ENCODE measurements around the gene SOCS2. TPM values are rescaled to one million over a fixed set of nuclear protein-coding genes. Genes with fewer than 3 reads are reported as not detected.

Gene SOCS2
- total RNA-seq, 1 donor from 2014 or later, result 51.2 TPM

DNA sequence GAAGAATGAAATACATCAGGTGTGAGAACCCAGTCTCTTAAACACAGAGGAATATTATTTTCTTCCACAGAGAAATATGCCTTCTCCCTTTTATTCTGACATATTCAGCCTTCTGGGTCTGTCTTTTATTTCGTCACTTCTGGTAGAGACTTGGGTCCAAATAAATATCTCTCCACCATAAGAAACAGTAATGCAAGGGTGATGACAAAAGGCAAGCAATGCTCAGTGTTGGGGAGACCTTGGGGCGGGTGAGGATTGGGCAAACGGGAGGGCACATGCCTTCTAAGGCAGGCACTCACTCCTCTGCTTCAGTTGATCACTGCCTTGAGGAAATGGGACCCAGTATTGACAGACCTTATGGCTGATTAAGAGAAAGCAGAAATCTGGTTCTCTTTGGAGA lies 6.7 kb upstream of the SOCS2 start:
- intact Hi-C loops (cut with micrococcal nuclease), result no loop called here

DNA sequence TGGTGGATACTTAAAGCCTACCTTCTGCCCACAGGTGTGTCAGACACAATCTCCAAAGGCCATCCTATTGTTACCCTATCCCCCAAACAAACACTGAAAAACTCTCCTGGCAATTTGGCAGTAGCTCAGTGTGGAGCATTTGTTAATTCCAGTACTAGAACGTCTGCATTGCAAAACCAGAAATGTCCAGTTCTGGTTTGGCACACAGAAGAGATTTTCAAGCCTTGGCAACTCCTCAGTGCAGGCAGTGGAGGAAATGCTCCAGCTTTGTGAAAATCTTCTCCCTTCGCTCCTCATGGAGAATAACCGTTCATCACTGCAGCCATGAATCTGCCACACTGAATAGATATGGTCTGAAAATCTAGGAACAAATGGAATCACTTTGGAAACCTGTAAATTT lies 5.3 kb upstream of the SOCS2 start:
- intact Hi-C loops (cut with micrococcal nuclease), result no loop called here

DNA sequence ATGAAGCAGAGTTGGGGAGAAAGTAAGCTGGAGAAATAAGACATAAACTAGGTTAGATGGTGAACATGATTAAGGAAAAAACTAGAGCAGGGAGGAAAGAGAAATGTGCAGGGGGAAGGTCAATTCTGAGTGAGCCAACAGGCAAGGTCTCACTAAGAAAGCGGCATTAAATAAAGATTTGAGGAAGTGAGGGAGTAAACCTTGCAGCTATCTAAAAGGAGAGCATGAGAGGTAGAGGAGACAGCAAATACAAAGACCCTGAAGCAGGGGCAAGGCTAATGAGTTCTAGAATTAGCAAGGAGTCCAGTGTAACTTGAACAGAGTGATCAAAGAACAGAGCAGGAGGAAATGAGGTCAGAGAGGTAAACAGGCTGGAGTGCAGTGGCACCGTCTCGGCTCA lies 4.4 kb upstream of the SOCS2 start:
- intact Hi-C loops (cut with micrococcal nuclease), result loop anchor here (2.0 kb wide), 1 partner anchor 43 kb away; no protein-coding TSS in a partner anchor

DNA sequence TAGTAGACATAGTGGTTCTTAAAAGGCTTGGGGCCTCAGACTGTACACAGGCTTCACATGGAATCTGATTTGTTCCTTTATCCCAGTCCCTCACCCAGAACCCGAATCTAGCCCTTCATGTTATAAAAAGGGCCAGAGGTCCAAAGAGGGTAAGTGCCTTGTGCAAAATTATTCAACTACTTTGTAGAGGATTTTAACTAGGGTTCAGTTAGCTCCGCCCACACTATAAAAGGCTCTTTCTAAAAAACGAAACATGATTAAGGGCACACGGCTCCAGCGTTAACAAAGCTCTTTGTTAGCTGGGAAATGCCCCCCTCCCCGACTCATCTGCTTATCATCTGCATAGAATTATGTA lies 3.2 kb upstream of the SOCS2 start:
- intact Hi-C loops (cut with micrococcal nuclease), result loop anchor here (1.0 to 2.0 kb wide), 5 partner anchors 44 to 964 kb away; no protein-coding TSS in a partner anchor

DNA sequence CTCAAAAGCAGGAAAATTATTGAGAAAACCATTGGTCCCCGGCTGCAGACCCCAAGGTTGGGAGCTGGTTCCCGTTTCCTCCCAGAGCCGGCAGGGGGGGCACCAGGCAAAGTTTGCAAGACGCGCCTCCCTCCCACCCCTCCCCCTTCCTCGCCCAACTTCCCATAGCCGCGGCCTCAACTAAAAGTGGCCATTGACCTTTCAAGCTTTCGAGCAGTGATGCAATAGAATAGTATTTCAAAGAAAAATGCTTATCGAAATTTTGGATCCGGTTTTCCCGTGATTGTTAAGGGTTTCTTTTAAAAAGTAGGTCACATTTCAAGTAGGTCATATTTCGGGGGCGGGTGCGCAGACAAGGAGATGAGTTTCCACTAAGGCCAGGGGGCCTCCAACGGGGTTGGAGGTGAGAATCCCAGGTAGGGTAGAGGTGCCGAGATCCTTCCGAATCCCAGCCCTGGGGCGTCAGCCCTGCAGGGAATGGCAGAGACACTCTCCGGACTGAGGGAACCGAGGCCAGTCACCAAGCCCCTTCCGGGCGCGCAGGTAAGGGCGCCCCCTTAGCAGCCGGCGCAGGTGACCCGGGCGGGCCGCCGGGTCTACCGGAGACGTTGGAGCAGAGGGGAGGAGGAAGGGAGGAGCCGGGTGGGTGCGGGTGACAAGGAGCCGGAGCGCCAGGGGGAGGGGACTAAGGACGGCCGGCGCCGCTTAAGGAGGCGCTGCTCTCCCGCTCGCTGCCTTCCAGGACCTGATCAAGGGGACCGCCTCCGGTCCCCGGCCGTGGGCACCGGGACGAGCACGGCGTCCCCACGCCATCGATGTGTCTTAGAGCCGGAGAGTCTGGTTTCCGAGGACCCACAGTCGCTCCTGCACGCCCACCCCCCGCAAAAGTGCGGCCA lies 2.6 kb upstream of the SOCS2 start:
- intact Hi-C loops (cut with micrococcal nuclease), result loop anchor here (1.0 to 10.0 kb wide), 22 partner anchors 21 to 1432 kb away; partner anchors contain the start of genes BTG1, CEP83, CRADD and EEA1

DNA sequence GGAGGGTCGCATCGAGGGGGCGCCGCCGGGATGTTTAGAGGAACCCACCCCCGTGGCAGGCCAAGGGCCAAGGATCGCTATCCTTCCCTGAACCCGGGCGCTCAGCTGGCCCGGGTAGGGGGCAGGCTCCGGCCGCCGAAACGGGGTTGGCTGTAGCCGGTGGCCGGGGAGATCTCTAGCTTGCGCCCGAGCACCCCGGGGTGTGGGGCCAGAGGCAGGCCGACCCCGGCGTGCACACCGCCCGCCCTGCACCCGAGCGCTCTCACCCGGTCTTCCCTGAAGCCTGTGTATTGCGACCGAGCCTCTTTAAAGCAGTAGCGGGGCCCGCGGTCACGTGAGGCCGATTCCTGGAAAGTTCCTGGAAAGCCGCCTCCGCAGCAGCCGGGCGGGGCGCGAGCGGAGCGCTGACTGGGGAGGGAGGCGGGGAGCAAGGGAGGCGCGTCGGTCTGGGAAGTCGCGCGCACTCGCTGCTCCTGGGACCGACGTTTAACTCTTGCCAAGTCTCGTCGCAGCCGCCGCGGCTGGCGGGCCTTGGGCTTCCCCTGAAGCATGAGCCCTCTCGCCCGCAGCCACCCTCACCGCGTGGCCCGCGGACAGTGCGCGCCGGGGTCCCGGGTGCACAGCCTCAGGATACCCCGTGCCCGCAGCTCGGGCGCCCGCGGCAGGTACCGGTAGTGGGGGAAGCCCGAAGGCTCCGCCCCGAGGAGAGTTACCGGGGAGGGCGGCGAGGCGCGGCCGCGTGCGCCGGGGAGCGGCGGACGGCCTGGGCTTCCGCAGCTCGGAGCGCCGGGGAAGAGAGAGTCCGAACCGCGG lies 1.7 kb upstream of the SOCS2 start:
- intact Hi-C loops (cut with micrococcal nuclease), result loop anchor here (1.0 to 10.0 kb wide), 18 partner anchors 21 to 1432 kb away; partner anchors contain the start of genes BTG1, CEP83, CRADD and EEA1

DNA sequence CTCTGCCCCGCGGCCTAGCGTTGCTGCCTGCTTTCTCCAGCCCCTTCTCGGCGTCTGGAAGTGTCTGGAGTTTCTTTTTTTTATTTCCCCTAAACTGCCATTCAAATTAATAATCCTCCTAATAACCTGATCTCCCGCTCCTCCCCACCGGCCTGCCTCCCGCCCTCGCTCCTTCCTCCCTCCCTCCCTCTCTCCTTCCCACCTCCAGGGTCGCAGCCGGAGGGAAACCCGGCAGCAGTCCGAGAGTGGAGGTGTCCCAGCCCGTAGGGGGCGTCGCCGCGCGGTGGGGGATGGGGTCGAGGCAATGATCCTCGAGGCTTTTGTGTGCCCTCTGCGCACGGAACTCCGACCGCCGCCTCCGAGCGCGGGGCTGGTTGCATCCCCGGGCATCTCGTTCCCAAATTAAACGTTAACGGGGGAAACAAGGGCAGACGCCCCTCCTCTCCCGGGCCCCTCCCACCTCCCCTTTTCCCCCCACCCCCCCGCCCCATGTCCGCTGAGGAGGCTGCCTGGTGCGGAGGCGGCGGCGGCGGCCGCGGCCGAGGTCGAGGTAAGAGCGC lies 1.0 kb upstream of the SOCS2 start:
- intact Hi-C loops (cut with micrococcal nuclease), result loop anchor here (1.0 to 10.0 kb wide), 6 partner anchors 171 to 1431 kb away; partner anchors contain the start of genes BTG1 and NDUFA12

DNA sequence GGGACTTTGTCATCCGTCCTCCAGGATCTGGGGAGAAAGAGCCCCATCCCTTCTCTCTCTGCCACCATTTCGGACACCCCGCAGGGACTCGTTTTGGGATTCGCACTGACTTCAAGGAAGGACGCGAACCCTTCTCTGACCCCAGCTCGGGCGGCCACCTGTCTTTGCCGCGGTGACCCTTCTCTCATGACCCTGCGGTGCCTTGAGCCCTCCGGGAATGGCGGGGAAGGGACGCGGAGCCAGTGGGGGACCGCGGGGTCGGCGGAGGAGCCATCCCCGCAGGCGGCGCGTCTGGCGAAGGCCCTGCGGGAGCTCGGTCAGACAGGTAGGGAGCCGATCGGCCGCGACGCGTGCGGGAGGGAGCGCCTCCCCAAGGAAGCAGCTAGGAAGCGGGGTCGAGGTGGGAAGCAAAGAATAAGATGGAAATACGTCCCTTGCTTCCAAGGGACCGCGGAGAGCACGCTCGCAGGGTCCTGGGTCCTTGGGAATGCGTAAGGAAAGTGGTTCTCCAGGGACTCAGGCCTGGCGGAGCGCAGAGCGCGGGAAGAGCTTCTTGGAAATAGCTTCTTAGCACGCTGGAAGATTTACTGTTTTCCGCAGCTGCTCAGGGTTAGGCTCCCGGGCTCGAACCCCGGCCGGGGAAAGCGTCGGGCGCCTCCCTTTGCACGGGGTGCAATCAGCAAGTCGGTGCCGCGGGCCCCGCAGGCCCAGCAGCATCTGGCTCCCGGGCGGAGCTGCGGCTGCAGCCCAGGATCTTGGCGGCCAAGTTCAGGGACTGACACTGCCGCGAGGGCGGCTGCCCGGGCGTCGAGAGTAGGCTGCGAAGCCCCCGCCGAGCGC lies 457 bp downstream of the SOCS2 start:
- intact Hi-C loops (cut with micrococcal nuclease), result loop anchor here (5.0 to 10.0 kb wide), 5 partner anchors 324 to 1429 kb away; partner anchors contain the start of genes BTG1 and NDUFA12

DNA sequence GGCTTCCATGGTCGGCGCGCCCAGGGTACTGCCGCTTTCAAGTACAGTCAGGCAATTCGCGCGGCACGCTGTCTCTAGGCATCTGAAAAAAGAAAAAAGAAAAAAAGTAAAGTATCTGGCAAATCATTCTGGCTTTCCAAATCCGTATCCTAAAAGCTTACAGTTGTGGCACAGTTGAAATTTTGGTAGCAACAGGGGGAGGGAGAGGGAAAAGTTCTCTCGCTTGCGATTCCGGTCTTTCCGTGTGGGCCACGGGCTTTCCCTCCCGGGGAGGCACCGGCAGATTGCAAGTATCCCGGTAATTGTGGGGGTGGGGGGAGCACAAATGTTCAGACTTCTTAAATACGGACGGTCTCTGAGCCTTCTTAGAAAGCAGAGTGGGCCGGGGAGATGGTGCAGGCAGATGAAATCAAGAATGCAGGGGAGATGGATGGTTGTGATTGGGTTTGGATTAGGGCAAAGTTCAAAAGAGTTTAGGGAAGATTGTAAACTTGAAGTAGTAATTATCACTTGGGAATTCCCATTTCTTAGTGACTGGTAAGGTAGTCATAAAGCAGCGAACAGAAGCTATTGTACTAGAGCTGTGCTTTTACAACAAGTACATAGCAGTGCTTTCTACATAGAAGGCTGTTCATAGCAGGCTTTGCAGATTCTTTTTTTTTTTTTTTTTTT lies 1.2 kb downstream of the SOCS2 start:
- intact Hi-C loops (cut with micrococcal nuclease), result loop anchor here (5.0 to 10.0 kb wide), 5 partner anchors 324 to 1429 kb away; partner anchors contain the start of genes BTG1 and NDUFA12

DNA sequence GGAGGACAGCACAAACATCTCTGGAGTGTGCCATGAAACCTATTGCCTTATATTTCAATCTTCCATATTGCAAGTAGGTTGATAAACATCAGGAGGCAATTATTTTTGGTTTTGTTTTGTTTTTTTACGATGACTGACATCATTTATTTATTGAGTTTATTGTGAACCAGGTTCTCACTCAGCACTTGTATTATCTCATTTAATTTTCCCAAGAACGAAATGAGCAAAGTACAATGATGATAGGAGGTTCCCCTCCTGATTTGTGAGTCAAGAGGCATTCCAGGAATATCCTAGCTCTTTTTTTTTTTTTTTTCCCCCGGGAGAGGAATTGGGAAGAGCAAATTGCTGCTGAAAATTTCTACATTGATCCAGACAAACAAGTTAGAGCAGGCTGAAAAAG lies 4.7 kb downstream of the SOCS2 start:
- intact Hi-C loops (cut with micrococcal nuclease), result loop anchor here (10.0 kb wide), 3 partner anchors 332 to 1432 kb away; partner anchors contain the start of gene BTG1

DNA sequence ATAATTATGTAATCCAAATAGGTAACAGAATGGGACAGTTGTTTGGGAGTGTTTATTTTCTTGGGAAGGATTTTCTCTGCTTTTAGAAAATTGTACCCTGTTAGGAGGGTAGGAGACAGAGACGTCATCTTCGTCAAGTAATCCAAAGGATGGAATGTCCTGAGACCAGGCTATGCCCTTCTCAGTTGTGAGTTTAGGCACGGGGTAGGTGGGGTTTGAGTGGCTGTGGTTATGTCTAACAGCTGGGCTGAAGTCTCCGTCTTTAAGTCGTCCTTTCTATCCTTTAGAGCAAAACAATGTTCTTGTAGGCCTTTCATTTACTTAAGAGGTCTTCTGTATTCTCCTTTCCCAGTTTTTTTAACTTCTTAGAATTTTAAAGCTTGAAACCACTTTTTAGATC lies 5.7 kb downstream of the SOCS2 start:
- intact Hi-C loops (cut with micrococcal nuclease), result loop anchor here (10.0 kb wide), 3 partner anchors 333 to 1433 kb away; partner anchors contain the start of gene BTG1

DNA sequence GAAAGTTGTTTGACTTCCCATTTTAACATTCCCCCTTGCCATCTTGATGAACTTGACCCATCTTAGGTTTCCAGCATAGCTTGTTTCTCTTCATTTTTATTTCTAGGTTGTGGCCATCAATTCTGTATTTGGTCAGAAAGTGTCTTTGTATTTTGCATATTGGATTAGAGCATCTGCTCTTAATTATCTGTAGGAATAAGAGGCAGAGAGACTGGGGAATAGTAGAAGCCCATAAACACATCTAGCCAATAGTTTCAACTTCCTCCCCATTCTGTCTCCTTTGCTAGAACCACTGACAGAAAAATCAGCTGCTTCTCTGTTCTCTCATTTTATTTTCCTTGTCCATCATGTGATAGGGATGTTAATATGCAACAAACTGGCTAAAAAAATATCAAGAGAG lies 8.2 kb downstream of the SOCS2 start:
- intact Hi-C loops (cut with micrococcal nuclease), result no loop called here

DNA sequence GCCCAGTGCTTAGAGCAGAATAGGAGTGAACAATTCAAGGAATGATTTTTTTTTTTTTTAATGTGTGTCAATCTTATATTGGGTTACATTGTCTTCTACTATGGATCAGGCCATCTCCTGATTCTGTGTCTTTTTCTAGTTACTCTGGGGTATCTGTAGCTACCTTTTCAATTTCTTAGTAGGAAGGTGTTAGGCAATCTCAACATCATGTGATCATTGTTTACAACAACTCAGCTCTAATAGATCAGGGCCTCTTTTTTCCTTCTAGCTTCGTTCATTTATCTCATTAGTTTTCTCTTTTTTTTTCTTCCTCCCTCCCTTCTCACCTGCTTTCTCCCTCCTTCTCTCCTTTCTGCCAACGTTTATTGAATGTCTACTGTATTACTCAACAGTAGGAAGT lies 8.9 kb downstream of the SOCS2 start:
- intact Hi-C loops (cut with micrococcal nuclease), result no loop called here

DNA sequence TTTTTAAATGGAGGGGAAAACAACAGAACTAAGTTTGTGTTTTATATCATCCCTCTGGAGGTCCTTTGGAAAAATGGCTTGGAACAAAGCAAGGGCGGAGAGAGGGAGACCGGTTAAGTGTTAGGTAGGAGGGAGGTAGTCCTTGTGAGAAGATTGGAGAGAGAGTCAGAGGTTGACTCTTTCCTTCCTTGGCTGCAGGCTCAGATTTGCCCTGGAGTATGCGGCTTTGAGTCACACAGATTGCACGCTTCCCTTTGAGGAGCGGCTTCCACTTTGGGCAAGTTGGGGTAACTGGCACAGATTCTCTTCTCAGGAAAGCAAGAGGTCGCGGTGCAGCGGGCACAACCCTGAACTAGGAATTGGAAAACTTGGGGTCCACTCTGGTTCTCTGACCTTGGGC lies 9.9 kb downstream of the SOCS2 start:
- intact Hi-C loops (cut with micrococcal nuclease), result no loop called here

DNA sequence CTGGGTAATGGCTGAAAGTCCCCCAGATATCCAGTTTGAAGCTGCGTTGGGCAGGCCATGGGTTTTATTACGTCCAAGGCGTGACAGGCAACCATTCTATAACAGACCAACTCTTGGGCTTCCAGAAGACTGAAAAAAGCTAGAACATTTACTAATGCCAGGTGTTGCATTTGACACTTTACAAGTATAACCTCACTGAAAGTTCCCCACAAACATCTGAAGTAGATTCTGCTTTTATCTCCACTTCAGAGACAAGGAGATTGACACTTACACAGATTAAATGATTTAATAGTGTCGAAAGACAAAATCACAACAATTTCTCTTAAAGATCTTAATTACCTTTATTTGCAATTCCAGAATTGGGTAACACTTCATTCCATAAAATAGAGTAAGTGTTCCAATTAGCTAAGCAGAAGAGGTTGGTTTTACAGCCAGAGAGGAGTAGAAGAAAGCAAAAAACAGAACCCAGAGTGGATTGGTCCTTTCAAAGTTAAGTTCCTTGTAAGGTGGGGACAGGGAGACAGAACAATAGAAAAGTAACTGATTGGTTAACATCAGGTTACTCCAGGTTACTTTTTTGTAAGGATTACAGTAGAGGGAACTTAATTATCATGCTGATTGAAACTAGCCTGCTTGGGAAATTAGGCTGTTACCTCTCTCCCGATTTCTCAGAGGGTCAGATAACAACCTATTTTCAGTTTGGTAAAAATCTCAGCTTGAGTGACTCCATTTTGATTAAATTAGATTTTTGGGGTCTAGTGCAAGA lies 11.3 kb downstream of the SOCS2 start:
- intact Hi-C loops (cut with micrococcal nuclease), result no loop called here

DNA sequence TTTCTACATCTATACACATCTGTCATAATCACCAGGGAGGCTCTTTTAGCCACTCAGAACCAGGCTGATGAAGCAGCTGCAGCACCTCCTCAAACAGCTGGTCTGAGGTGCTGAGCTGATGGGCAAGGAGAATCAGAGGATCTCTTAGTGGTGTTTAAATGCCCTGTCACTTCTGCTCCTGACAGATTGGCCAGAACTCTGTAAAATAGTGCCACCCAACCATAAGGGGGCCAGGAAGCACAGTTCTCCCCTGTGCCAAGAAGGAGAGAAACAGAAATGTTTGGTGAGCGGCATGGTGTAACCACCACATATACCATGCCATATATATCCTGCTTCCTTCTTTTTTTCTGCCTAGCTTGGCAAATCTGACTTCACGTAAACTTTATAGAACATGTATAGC lies 12.8 kb downstream of the SOCS2 start:
- intact Hi-C loops (cut with micrococcal nuclease), result no loop called here

DNA sequence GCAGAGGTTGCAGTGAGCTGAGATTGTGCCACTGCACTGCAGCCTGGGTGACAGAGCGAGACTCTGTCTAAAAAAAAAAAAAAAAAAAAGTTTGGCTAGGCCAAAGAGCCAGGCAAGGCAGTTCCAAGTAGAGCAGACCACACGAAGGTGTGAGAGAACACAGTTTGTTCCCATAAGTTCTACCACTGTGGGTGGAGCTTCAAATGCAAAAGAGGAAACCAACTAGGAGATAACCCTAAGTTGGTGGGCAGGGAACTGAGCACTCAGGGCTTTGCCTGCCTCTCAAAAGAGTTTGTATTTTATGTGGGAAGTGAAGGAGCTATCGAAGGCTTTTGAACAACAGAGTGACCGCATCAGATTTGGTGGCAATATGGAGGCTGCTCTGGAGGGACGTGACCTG lies 15.1 kb downstream of the SOCS2 start:
- intact Hi-C loops (cut with micrococcal nuclease), result no loop called here

DNA sequence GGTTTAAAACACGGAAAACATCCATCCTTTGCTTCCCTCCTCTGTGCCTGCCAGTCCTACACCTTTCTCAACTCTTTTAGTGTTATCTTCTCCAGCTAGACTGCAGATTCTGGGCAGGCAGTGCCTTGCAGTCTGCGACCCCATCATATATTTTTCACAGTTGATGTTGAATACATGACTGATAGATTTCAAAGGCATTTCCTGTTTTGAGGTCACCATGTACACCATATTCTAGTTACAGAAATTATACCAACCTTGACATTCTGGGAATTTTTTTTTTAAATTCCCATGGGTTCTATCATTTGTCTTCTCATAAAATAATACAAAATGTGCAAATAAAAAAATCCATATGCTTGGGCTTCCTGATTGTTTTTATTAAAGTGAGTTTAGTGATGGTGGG lies 16.6 kb downstream of the SOCS2 start:
- intact Hi-C loops (cut with micrococcal nuclease), result no loop called here
